HepG2 (cell line): Measurements from ENCODE around the gene MAP3K8. TPM values are rescaled to one million over a fixed set of nuclear protein-coding genes. Genes with fewer than 3 reads are reported as not detected.

Experiments
- DPF2 ChIP-seq: sonication (generic); formaldehyde crosslinking; IDR thresholded peaks from 2 replicates; pipeline ENCODE4 v1.4.0; 2020; ENCODE audit warnings: mild to moderate bottlenecking, low read depth, missing genetic modification reagents, borderline replicate concordance
- ELF1 ChIP-seq: sonication (generic); formaldehyde crosslinking; IDR thresholded peaks from 2 replicates; pipeline ENCODE4 v1.4.0; 2020; ENCODE audit warnings: missing genetic modification reagents
- FLYWCH1 ChIP-seq: sonication (generic); formaldehyde crosslinking; IDR thresholded peaks from 2 replicates; pipeline ENCODE4 v1.8.1; 2023; ENCODE audit warnings: mild to moderate bottlenecking, missing genetic modification reagents
- KDM3A ChIP-seq: IDR thresholded peaks from 2 replicates; pipeline ENCODE4 v1.6.1; 2018; ENCODE audit warnings: low read depth, missing compliant biosample characterization
- MBNL3 ChIP-seq: fragments of 250-450 bp; sonication (Bioruptor Pico); conservative IDR thresholded peaks from 2 replicates; pipeline ENCODE4 v1.8.0; 2022; ENCODE audit warnings: mild to moderate bottlenecking, inconsistent platforms
- PHF21A ChIP-seq: sonication (generic); formaldehyde crosslinking; IDR thresholded peaks from 2 replicates; pipeline ENCODE4 v1.5.0; 2020; ENCODE audit warnings: mild to moderate bottlenecking, missing genetic modification reagents
- POGZ ChIP-seq: sonication (generic); formaldehyde crosslinking; IDR thresholded peaks from 2 replicates; pipeline ENCODE4 v1.4.0; 2020; ENCODE audit warnings: mild to moderate bottlenecking, missing genetic modification reagents
- RBM22 ChIP-seq: fragments of 200-400 bp; formaldehyde crosslinking; optimal IDR thresholded peaks from 2 replicates; pipeline ENCODE3; 2017; ENCODE audit warnings: mild to moderate bottlenecking, low read length, moderate library complexity
- RELA ChIP-seq: sonication (generic); formaldehyde crosslinking; IDR thresholded peaks from 2 replicates; pipeline ENCODE4 v1.4.0; 2020; ENCODE audit warnings: missing genetic modification reagents
- RNF2 ChIP-seq: fragments of 450-650 bp; conservative IDR thresholded peaks from 2 replicates; pipeline ENCODE4 v1.6.1; 2016; ENCODE audit warnings: low read depth
- RXRB ChIP-seq: IDR thresholded peaks from 2 replicates; pipeline ENCODE4 v1.6.1; 2016; ENCODE audit warnings: borderline replicate concordance, missing genetic modification reagents, missing compliant biosample characterization
- SSRP1 ChIP-seq: IDR thresholded peaks from 2 replicates; pipeline ENCODE4 v1.6.1; 2016; ENCODE audit warnings: control low read depth
- TCF12 ChIP-seq, 2 experiments: fragments of 450-650 bp in 1 of 2; sonication (generic) in 1 of 2; formaldehyde crosslinking in 1 of 2; IDR thresholded peaks; 2 replicates each; pipeline versions ENCODE4 v1.6.1 to v1.8.0; 2017 to 2022; ENCODE audit warnings: antibody characterized with exemption in 1 of 2, mild to moderate bottlenecking in 1 of 2, missing genetic modification reagents in 1 of 2, moderate library complexity in 1 of 2
- ZBTB38 ChIP-seq: sonication (generic); formaldehyde crosslinking; IDR thresholded peaks from 2 replicates; pipeline ENCODE4 v1.5.1; 2020; ENCODE audit warnings: mild to moderate bottlenecking, missing genetic modification reagents
- ZNF263 ChIP-seq: sonication (generic); formaldehyde crosslinking; IDR thresholded peaks from 2 replicates; pipeline ENCODE4 v1.4.0; 2020; ENCODE audit warnings: missing genetic modification reagents
- ZNF264 ChIP-seq: sonication (generic); formaldehyde crosslinking; IDR thresholded peaks from 2 replicates; pipeline ENCODE4 v1.4.0; 2020; ENCODE audit warnings: missing genetic modification reagents
- ZNF432 ChIP-seq: sonication (generic); formaldehyde crosslinking; IDR thresholded peaks from 2 replicates; pipeline ENCODE4 v1.5.0; 2020; ENCODE audit warnings: missing genetic modification reagents, mild to moderate bottlenecking, borderline replicate concordance
- ZNF468 ChIP-seq: sonication (generic); formaldehyde crosslinking; IDR thresholded peaks from 2 replicates; pipeline ENCODE4 v1.8.0; 2022; ENCODE audit warnings: mild to moderate bottlenecking, moderate library complexity, missing genetic modification reagents
- ZNF569 ChIP-seq: sonication (generic); formaldehyde crosslinking; IDR thresholded peaks from 2 replicates; pipeline ENCODE4 v1.5.0; 2020; ENCODE audit warnings: mild to moderate bottlenecking, missing genetic modification reagents, moderate library complexity, borderline replicate concordance
- ZNF709 ChIP-seq: sonication (generic); formaldehyde crosslinking; IDR thresholded peaks from 2 replicates; pipeline ENCODE4 v1.5.0; 2020; ENCODE audit warnings: mild to moderate bottlenecking, missing genetic modification reagents
- polyA plus RNA-seq, 8 experiments: library from polyadenylated mRNA; depleted of rRNA in 3 of 8; stranded (reverse) in 7 of 8; unstranded in 1 of 8; fragments of >200 nt; fragmentation: Illumina TruSeq in 4 of 8; extraction: Trizol in 4 of 8; gene quantifications; 2 replicates each; pipeline versions ENCODE4 v1.2.1 to v1.2.3, GENCODE V29; 2011 to 2016; ENCODE audit warnings: low read depth in 4 of 8, missing spikeins in 1 of 8, mixed read lengths in 1 of 8; ENCODE audit not compliant: insufficient read depth in 1 of 8
- total RNA-seq, 5 experiments: library from RNA; depleted of rRNA; stranded (reverse); fragments of >200 nt; fragmentation: Illumina TruSeq; extraction: Trizol; gene quantifications; 2 replicates each; pipeline ENCODE4 v1.2.3, GENCODE V29; 2016; ENCODE audit warnings: low read depth in 1 of 5
- TF ChIP-seq, protein P1 (sequence below): sonication (generic); formaldehyde crosslinking; IDR thresholded peaks from 2 replicates; pipeline ENCODE4 v1.8.1; 2023; ENCODE audit warnings: mild to moderate bottlenecking, inconsistent platforms, moderate library complexity, missing genetic modification reagents, borderline replicate concordance
- TF ChIP-seq, protein P2 (sequence below): sonication (generic); formaldehyde crosslinking; IDR thresholded peaks from 2 replicates; pipeline ENCODE4 v1.4.0; 2020; ENCODE audit warnings: missing genetic modification reagents
- TF ChIP-seq, protein P3 (sequence below): sonication (generic); formaldehyde crosslinking; IDR thresholded peaks from 2 replicates; pipeline ENCODE4 v1.5.0; 2020; ENCODE audit warnings: missing genetic modification reagents, mild to moderate bottlenecking, borderline replicate concordance
- TF ChIP-seq, protein P4 (sequence below): sonication (generic); formaldehyde crosslinking; IDR thresholded peaks from 2 replicates; pipeline ENCODE4 v1.5.0; 2020; ENCODE audit warnings: mild to moderate bottlenecking, missing genetic modification reagents

The MAP3K8 gene
- total and polyA plus RNA-seq, 2 of the 13 experiments (the other 11 are each of a cell fraction or from before 2014, with no cell fraction given): 19.3 to 37.9 TPM

GRCh38 chr10:30432622-30433305 lies 1.2 kb upstream of the MAP3K8 start (continued):
- TF ChIP-seq ZNF263 (CRISPR knock-in tag) (peak; percentile 83), MBNL3 (CRISPR knock-in tag) (no peak), TCF12 (IDR thresholded peaks at IDR 0.05) (no peak), TCF12 (CRISPR knock-in tag; IDR thresholded peaks at IDR 0.05) (no peak), ELF1 (CRISPR knock-in tag) (no peak), ZBTB38 (peak; percentile 97), ZNF709 (no peak), ZNF569 (CRISPR knock-in tag) (no peak), RBM22 (no peak), PHF21A (CRISPR knock-in tag) (0 out of 2 replicates have a peak, but pooled peaks have one; percentile 6), KDM3A (no peak), RXRB (CRISPR knock-in tag) (no peak), RNF2 (no peak), ZNF468 (CRISPR knock-in tag) (0 out of 2 replicates have a peak, but pooled peaks have one; percentile 17), RELA (CRISPR knock-in tag) (no peak), POGZ (peak; percentile 44; the same call in 1 of the 2 replicates), ZNF264 (CRISPR knock-in tag) (no peak), SSRP1 (CRISPR knock-in tag) (no peak), DPF2 (CRISPR knock-in tag) (no peak), FLYWCH1 (CRISPR knock-in tag) (no peak), ZNF432 (no peak)
- TF ChIP-seq, protein P1, sequence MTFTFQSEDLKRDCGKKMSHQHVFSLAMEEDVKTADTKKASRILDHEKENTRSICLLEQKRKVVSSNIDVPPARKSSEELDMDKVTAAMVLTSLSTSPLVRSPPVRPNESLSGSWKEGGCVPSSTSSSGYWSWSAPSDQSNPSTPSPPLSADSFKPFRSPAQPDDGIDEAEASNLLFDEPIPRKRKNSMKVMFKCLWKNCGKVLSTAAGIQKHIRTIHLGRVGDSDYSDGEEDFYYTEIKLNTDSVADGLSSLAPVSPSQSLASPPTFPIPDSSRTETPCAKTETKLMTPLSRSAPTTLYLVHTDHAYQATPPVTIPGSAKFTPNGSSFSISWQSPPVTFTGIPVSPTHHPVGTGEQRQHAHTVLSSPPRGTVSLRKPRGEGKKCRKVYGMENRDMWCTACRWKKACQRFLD (CRISPR knock-in tag): no peak
- TF ChIP-seq, protein P2, sequence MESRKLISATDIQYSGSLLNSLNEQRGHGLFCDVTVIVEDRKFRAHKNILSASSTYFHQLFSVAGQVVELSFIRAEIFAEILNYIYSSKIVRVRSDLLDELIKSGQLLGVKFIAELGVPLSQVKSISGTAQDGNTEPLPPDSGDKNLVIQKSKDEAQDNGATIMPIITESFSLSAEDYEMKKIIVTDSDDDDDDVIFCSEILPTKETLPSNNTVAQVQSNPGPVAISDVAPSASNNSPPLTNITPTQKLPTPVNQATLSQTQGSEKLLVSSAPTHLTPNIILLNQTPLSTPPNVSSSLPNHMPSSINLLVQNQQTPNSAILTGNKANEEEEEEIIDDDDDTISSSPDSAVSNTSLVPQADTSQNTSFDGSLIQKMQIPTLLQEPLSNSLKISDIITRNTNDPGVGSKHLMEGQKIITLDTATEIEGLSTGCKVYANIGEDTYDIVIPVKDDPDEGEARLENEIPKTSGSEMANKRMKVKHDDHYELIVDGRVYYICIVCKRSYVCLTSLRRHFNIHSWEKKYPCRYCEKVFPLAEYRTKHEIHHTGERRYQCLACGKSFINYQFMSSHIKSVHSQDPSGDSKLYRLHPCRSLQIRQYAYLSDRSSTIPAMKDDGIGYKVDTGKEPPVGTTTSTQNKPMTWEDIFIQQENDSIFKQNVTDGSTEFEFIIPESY (CRISPR knock-in tag): peak; percentile 96
- TF ChIP-seq, protein P3, sequence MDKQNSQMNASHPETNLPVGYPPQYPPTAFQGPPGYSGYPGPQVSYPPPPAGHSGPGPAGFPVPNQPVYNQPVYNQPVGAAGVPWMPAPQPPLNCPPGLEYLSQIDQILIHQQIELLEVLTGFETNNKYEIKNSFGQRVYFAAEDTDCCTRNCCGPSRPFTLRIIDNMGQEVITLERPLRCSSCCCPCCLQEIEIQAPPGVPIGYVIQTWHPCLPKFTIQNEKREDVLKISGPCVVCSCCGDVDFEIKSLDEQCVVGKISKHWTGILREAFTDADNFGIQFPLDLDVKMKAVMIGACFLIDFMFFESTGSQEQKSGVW (CRISPR knock-in tag): no peak
- TF ChIP-seq, protein P4, sequence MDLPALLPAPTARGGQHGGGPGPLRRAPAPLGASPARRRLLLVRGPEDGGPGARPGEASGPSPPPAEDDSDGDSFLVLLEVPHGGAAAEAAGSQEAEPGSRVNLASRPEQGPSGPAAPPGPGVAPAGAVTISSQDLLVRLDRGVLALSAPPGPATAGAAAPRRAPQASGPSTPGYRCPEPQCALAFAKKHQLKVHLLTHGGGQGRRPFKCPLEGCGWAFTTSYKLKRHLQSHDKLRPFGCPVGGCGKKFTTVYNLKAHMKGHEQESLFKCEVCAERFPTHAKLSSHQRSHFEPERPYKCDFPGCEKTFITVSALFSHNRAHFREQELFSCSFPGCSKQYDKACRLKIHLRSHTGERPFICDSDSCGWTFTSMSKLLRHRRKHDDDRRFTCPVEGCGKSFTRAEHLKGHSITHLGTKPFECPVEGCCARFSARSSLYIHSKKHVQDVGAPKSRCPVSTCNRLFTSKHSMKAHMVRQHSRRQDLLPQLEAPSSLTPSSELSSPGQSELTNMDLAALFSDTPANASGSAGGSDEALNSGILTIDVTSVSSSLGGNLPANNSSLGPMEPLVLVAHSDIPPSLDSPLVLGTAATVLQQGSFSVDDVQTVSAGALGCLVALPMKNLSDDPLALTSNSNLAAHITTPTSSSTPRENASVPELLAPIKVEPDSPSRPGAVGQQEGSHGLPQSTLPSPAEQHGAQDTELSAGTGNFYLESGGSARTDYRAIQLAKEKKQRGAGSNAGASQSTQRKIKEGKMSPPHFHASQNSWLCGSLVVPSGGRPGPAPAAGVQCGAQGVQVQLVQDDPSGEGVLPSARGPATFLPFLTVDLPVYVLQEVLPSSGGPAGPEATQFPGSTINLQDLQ (CRISPR knock-in tag): no peak
